PC-3 (cell line): ENCODE results near the gene DGCR2.

ENCODE experiments used
- CTCF ChIP-seq: fragments of 300-600 bp; sonication (generic); conservative IDR thresholded peaks from 2 replicates; pipeline ENCODE4 v1.5.1; 2017; ENCODE audit warnings: antibody characterized with exemption, low read depth, mild to moderate bottlenecking, low read length
- EZH2 ChIP-seq: fragments of 300-600 bp; sonication (generic); IDR thresholded peaks from one replicate; pipeline ENCODE4 v1.6.1; 2017; ENCODE audit warnings: antibody characterized with exemption, mild to moderate bottlenecking, low read length; ENCODE audit not compliant: unreplicated experiment

DNA sequence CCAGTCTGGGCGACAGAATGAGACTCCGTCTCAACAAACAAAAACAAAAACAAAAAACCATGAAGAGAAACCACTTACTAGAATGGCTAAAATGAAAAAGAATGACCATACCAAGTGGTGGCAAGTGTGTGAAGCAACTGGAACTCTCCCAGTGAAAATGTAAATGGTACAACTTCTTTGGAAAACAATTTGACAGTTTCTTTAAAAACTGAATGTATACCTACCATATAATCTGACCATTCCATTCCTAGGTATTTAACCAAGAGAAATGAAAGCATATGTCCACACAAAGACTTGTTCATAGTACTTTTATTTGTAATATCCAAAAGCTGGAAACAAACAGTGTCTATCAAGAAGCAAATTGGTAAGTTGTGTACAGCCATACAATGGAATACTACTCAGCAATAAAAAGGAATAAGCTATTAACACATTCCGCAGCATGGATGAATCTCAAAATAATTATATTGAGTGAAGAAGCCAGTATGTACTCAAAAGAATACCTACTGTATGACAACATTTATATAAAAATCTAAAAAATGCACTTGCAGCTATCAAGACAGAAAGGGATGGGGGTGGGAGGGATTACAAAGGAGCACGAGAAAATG, 27.7 kb downstream of the DGCR2 start:
- no peak for TF ChIP-seq CTCF
- no peak for TF ChIP-seq EZH2
